Mesothelial cell of epicardium (in vitro differentiated cells): ENCODE measurements around the gene OR52B6. TPM values are rescaled to one million over a fixed set of nuclear protein-coding genes. Genes with fewer than 3 reads are reported as not detected.
A peak's percentile ranks its signal among the peaks of the same experiment; 100 is the strongest.
"Not testable (repeated sequence)": the region's sequence is repeated elsewhere in the genome, so short reads cannot be mapped to it uniquely, and the experiment has no call there.

Experiments used
- DNase-seq, 2 experiments: peaks; one replicate each; pipeline ENCODE4 v3.0.0; 2021; ENCODE audit warnings: low spot score in 2 of 2; ENCODE audit not compliant: unreplicated experiment in 2 of 2
- H3K27ac Mint-ChIP-seq: 2 replicates; pipeline ENCODE4 v1.8.0; 2021; ENCODE audit warnings: mixed read lengths
- H3K27me3 Mint-ChIP-seq: 2 replicates; pipeline ENCODE4 v1.8.0; 2021; ENCODE audit warnings: low read depth, mixed read lengths
- H3K36me3 Mint-ChIP-seq: 2 replicates; pipeline ENCODE4 v1.8.0; 2021; ENCODE audit warnings: mixed read lengths
- H3K4me1 Mint-ChIP-seq: 2 replicates; pipeline ENCODE4 v1.8.0; 2021; ENCODE audit warnings: mixed read lengths
- H3K4me3 Mint-ChIP-seq: 2 replicates; pipeline ENCODE4 v1.8.0; 2021; ENCODE audit warnings: mild to moderate bottlenecking, moderate library complexity, mixed read lengths
- H3K9me3 Mint-ChIP-seq: 2 replicates; pipeline ENCODE4 v1.8.0; 2021; ENCODE audit warnings: mixed read lengths
- total RNA-seq: library from RNA; stranded (reverse); gene quantifications from 3 replicates; pipeline ENCODE4 v1.2.1, GENCODE V29; 2021
- TF ChIP-seq, protein P1 (sequence below): fragments of 200-600 bp; sonication (generic); IDR thresholded peaks from one replicate; pipeline ENCODE4 v1.5.0; 2021; ENCODE audit warnings: antibody characterized with exemption; ENCODE audit not compliant: unreplicated experiment

The OR52B6 gene
- total RNA-seq, 1 donor from 2014 or later: not detected

GRCh38 chr11:5596607-5597201 is 16.0 kb downstream of the OR52B6 start, which contains the start of gene TRIM6:
Gene TRIM6 (plus strand): TSS chr11:5596637. CDS start chr11:5596898, 261 bp downstream.
- H3K4me3 Mint-ChIP-seq: peak within 1 kb of the TSS; percentile 92
- TF ChIP-seq, protein P1, sequence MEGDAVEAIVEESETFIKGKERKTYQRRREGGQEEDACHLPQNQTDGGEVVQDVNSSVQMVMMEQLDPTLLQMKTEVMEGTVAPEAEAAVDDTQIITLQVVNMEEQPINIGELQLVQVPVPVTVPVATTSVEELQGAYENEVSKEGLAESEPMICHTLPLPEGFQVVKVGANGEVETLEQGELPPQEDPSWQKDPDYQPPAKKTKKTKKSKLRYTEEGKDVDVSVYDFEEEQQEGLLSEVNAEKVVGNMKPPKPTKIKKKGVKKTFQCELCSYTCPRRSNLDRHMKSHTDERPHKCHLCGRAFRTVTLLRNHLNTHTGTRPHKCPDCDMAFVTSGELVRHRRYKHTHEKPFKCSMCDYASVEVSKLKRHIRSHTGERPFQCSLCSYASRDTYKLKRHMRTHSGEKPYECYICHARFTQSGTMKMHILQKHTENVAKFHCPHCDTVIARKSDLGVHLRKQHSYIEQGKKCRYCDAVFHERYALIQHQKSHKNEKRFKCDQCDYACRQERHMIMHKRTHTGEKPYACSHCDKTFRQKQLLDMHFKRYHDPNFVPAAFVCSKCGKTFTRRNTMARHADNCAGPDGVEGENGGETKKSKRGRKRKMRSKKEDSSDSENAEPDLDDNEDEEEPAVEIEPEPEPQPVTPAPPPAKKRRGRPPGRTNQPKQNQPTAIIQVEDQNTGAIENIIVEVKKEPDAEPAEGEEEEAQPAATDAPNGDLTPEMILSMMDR: no peak
- DNase-seq: peak in 1 of 2 experiments; percentile 54
- peaks cover 48% of the 10 kb centered on the region for H3K4me1 Mint-ChIP-seq
- H3K36me3 Mint-ChIP-seq: no peaks in the 10 kb centered on the region
- no peaks in the 10 kb centered on the region for H3K9me3 Mint-ChIP-seq
- no peaks in the 10 kb centered on the region for H3K27me3 Mint-ChIP-seq
- H3K27ac Mint-ChIP-seq: peak within 1 kb of the TSS; percentile 98

GRCh38 chr11:5597953-5598352 is 17.3 kb downstream of the OR52B6 start:
- DNase-seq: no peak
- H3K36me3 Mint-ChIP-seq: no peaks in the 10 kb centered on the region
- TF ChIP-seq, protein P1: no peak
- H3K4me1 Mint-ChIP-seq: peaks cover 48% of the 10 kb centered on the region
- no peaks in the 10 kb centered on the region for H3K9me3 Mint-ChIP-seq
- peak overlapping the region; percentile 92 for H3K4me3 Mint-ChIP-seq
- H3K27me3 Mint-ChIP-seq: no peaks in the 10 kb centered on the region
- peak overlapping the region; percentile 80 for H3K27ac Mint-ChIP-seq

GRCh38 chr11:5600374-5600851 is 19.7 kb downstream of the OR52B6 start:
- peak overlapping the region; percentile 76 for H3K27ac Mint-ChIP-seq
- peaks cover 53% of the 10 kb centered on the region for H3K4me1 Mint-ChIP-seq
- peak; percentile 35 to 71 for DNase-seq
- H3K9me3 Mint-ChIP-seq: no peaks in the 10 kb centered on the region
- no peak overlapping the region for H3K4me3 Mint-ChIP-seq
- TF ChIP-seq, protein P1: no peak
- H3K36me3 Mint-ChIP-seq: peaks cover 9% of the 10 kb centered on the region
- no peaks in the 10 kb centered on the region for H3K27me3 Mint-ChIP-seq

DNA sequence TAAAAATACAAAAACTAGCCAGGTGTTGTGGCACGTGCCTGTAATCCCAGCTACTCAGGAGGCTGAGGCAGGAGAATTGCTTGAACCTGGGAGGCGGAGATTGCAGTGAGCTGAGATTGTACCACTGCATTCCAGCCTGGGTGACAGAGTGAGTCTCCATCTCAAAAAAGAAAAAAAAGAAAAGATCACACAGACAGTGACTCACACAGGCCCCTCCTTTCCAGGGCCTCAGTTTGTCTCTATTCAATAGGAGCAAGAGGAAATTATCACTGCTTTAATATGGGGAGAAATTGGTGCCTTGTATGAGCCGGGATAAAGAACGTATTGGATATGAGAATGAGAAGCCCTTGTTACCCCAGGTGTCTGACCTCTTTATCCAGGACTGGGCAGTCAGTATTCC is 22.1 kb downstream of the OR52B6 start:
- Mint-ChIP-seq H3K36me3 (peaks cover 16% of the 10 kb centered on the region), H3K4me1 (peaks cover 46% of the 10 kb centered on the region)
- not testable (repeated sequence) for H3K27me3 Mint-ChIP-seq, H3K27ac Mint-ChIP-seq, H3K9me3 Mint-ChIP-seq, DNase-seq, H3K4me3 Mint-ChIP-seq

- Mint-ChIP-seq H3K9me3 (no peaks in the 10 kb centered on the region), H3K27me3 (no peaks in the 10 kb centered on the region), H3K36me3 (peaks cover 20% of the 10 kb centered on the region), H3K27ac (no peak overlapping the region), H3K4me3 (no peak overlapping the region), H3K4me1 (peaks cover 41% of the 10 kb centered on the region)
- TF ChIP-seq, protein P1: no peak
- no peak for DNase-seq
These were observed 22.6 kb downstream of the OR52B6 start for GRCh38 chr11:5603326-5603725.

DNA sequence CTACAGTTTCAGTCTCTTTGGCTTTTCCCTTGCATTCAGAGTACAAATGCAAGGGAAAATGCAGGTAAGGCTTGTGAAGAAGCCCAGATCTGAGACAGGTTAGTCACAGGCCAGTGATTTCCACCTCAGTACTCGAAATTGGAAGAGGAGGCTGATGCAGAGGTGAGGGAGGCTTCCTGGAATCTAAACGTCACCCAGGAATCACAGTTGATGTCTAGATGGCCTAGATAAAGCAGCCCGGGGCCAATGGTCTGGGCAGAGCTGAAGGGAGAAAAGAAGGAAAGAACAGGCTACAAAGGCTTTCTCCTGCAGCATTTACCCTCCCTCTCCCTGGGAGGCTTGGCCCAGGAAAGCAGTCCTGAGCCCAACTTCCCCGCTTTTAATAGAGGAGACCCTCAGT is 24.2 kb downstream of the OR52B6 start:
- Mint-ChIP-seq H3K27ac (no peak overlapping the region), H3K4me3 (no peak overlapping the region), H3K9me3 (no peaks in the 10 kb centered on the region), H3K27me3 (no peaks in the 10 kb centered on the region), H3K4me1 (peaks cover 30% of the 10 kb centered on the region), H3K36me3 (peaks cover 28% of the 10 kb centered on the region)
- TF ChIP-seq, protein P1: no peak
- no peak for DNase-seq
